ENCODE results near the gene SDK1. TPM values are rescaled to one million over a fixed set of nuclear protein-coding genes. Genes with fewer than 3 reads are reported as not detected.

The SDK1 gene
- total RNA-seq, 1 experiment from 2014 or later, result 9.3 TPM

DNA sequence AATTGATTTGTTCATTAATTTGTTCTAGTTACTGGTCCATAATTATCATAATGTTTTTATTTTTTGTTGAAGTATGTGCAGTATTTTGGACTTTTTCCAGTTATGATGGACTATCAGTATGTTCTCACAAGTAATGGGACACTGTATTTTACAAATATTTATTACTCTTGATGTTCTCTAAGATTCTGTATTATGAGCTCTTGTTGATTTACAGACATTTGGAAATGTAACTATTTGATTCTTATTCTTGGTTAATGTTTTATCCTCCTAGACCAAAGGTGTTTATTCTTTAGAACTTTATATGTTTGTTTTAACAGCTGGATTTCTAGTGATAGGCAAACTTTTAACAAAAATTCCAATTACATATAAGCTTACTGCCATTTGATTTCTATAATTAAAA is 200.6 kb downstream of the SDK1 start:
- Mint-ChIP-seq H3K9me3 (peaks cover 52% of the 10 kb centered on the region), H3K27me3 (ENCODE audit: low read depth) (no peaks in the 10 kb centered on the region)
- POLR2A ChIA-PET, result no interaction called here

More for the DNA sequence above, 200.6 kb downstream of the SDK1 start:
- ATAC-seq (no peak), DNase-seq (ENCODE audit: low spot score) (no peak)
- TF ChIP-seq FOXK1 (CRISPR knock-in tag; IDR thresholded peaks at IDR 0.05), result no peak
- TF ChIP-seq ETV6 (CRISPR knock-in tag; IDR thresholded peaks at IDR 0.05), result no peak
- TF ChIP-seq, protein P1, sequence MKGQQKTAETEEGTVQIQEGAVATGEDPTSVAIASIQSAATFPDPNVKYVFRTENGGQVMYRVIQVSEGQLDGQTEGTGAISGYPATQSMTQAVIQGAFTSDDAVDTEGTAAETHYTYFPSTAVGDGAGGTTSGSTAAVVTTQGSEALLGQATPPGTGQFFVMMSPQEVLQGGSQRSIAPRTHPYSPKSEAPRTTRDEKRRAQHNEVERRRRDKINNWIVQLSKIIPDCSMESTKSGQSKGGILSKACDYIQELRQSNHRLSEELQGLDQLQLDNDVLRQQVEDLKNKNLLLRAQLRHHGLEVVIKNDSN (CRISPR knock-in tag; IDR thresholded peaks at IDR 0.05), result no peak
- no peak for TF ChIP-seq CBFB (CRISPR knock-in tag; IDR thresholded peaks at IDR 0.05; ENCODE audit: low read depth)
- TF ChIP-seq, protein P2, sequence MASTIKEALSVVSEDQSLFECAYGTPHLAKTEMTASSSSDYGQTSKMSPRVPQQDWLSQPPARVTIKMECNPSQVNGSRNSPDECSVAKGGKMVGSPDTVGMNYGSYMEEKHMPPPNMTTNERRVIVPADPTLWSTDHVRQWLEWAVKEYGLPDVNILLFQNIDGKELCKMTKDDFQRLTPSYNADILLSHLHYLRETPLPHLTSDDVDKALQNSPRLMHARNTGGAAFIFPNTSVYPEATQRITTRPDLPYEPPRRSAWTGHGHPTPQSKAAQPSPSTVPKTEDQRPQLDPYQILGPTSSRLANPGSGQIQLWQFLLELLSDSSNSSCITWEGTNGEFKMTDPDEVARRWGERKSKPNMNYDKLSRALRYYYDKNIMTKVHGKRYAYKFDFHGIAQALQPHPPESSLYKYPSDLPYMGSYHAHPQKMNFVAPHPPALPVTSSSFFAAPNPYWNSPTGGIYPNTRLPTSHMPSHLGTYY (CRISPR knock-in tag; IDR thresholded peaks at IDR 0.05), result no peak
- TF ChIP-seq, protein P3, sequence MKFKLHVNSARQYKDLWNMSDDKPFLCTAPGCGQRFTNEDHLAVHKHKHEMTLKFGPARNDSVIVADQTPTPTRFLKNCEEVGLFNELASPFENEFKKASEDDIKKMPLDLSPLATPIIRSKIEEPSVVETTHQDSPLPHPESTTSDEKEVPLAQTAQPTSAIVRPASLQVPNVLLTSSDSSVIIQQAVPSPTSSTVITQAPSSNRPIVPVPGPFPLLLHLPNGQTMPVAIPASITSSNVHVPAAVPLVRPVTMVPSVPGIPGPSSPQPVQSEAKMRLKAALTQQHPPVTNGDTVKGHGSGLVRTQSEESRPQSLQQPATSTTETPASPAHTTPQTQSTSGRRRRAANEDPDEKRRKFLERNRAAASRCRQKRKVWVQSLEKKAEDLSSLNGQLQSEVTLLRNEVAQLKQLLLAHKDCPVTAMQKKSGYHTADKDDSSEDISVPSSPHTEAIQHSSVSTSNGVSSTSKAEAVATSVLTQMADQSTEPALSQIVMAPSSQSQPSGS (CRISPR knock-in tag; IDR thresholded peaks at IDR 0.05; ENCODE audit: borderline replicate concordance, low read depth), result no peak
- TF ChIP-seq, protein P4, sequence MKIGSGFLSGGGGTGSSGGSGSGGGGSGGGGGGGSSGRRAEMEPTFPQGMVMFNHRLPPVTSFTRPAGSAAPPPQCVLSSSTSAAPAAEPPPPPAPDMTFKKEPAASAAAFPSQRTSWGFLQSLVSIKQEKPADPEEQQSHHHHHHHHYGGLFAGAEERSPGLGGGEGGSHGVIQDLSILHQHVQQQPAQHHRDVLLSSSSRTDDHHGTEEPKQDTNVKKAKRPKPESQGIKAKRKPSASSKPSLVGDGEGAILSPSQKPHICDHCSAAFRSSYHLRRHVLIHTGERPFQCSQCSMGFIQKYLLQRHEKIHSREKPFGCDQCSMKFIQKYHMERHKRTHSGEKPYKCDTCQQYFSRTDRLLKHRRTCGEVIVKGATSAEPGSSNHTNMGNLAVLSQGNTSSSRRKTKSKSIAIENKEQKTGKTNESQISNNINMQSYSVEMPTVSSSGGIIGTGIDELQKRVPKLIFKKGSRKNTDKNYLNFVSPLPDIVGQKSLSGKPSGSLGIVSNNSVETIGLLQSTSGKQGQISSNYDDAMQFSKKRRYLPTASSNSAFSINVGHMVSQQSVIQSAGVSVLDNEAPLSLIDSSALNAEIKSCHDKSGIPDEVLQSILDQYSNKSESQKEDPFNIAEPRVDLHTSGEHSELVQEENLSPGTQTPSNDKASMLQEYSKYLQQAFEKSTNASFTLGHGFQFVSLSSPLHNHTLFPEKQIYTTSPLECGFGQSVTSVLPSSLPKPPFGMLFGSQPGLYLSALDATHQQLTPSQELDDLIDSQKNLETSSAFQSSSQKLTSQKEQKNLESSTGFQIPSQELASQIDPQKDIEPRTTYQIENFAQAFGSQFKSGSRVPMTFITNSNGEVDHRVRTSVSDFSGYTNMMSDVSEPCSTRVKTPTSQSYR (CRISPR knock-in tag; IDR thresholded peaks at IDR 0.05), result no peak
- no peak for TF ChIP-seq CREB1 (CRISPR knock-in tag; IDR thresholded peaks at IDR 0.05)
- TF ChIP-seq IRF2 (CRISPR knock-in tag; IDR thresholded peaks at IDR 0.05; ENCODE audit: borderline replicate concordance, low read depth), result no peak
- no peak for TF ChIP-seq MXD4 (CRISPR knock-in tag; IDR thresholded peaks at IDR 0.05; ENCODE audit: borderline replicate concordance)
- TF ChIP-seq ZNF671 (CRISPR knock-in tag; IDR thresholded peaks at IDR 0.05), result no peak
- TF ChIP-seq, protein P5, sequence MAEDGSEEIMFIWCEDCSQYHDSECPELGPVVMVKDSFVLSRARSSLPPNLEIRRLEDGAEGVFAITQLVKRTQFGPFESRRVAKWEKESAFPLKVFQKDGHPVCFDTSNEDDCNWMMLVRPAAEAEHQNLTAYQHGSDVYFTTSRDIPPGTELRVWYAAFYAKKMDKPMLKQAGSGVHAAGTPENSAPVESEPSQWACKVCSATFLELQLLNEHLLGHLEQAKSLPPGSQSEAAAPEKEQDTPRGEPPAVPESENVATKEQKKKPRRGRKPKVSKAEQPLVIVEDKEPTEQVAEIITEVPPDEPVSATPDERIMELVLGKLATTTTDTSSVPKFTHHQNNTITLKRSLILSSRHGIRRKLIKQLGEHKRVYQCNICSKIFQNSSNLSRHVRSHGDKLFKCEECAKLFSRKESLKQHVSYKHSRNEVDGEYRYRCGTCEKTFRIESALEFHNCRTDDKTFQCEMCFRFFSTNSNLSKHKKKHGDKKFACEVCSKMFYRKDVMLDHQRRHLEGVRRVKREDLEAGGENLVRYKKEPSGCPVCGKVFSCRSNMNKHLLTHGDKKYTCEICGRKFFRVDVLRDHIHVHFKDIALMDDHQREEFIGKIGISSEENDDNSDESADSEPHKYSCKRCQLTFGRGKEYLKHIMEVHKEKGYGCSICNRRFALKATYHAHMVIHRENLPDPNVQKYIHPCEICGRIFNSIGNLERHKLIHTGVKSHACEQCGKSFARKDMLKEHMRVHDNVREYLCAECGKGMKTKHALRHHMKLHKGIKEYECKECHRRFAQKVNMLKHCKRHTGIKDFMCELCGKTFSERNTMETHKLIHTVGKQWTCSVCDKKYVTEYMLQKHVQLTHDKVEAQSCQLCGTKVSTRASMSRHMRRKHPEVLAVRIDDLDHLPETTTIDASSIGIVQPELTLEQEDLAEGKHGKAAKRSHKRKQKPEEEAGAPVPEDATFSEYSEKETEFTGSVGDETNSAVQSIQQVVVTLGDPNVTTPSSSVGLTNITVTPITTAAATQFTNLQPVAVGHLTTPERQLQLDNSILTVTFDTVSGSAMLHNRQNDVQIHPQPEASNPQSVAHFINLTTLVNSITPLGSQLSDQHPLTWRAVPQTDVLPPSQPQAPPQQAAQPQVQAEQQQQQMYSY (CRISPR knock-in tag; IDR thresholded peaks at IDR 0.05), result no peak
- TF ChIP-seq ZNF396 (CRISPR knock-in tag; IDR thresholded peaks at IDR 0.05; ENCODE audit: borderline replicate concordance), result no peak
- TF ChIP-seq, protein P6, sequence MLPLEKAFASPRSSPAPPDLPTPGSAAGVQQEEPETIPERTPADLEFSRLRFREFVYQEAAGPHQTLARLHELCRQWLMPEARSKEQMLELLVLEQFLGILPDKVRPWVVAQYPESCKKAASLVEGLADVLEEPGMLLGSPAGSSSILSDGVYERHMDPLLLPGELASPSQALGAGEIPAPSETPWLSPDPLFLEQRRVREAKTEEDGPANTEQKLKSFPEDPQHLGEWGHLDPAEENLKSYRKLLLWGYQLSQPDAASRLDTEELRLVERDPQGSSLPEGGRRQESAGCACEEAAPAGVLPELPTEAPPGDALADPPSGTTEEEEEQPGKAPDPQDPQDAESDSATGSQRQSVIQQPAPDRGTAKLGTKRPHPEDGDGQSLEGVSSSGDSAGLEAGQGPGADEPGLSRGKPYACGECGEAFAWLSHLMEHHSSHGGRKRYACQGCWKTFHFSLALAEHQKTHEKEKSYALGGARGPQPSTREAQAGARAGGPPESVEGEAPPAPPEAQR (CRISPR knock-in tag; IDR thresholded peaks at IDR 0.05), result no peak
- no peak for TF ChIP-seq ZBTB21 (CRISPR knock-in tag; IDR thresholded peaks at IDR 0.05; ENCODE audit: borderline replicate concordance)
- TF ChIP-seq, protein P7, sequence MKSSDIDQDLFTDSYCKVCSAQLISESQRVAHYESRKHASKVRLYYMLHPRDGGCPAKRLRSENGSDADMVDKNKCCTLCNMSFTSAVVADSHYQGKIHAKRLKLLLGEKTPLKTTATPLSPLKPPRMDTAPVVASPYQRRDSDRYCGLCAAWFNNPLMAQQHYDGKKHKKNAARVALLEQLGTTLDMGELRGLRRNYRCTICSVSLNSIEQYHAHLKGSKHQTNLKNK (CRISPR knock-in tag; IDR thresholded peaks at IDR 0.05), result no peak
- TF ChIP-seq RELA (CRISPR knock-in tag; IDR thresholded peaks at IDR 0.05; ENCODE audit: borderline replicate concordance), result no peak
- TF ChIP-seq ESRRA (CRISPR knock-in tag; IDR thresholded peaks at IDR 0.05; ENCODE audit: borderline replicate concordance), result no peak
- no peak for TF ChIP-seq NR3C1 (CRISPR knock-in tag; conservative IDR thresholded peaks at IDR 0.05; ENCODE audit: low read depth)
- TF ChIP-seq ZNF138 (CRISPR knock-in tag; conservative IDR thresholded peaks at IDR 0.05), result no peak
- peaks cover 4% of the 10 kb centered on the region for H3K4me1 Mint-ChIP-seq
- H3K27ac Mint-ChIP-seq, result no peak overlapping the region
- H3K36me3 Mint-ChIP-seq, result peaks cover 31% of the 10 kb centered on the region
- CTCF ChIA-PET, result no interaction called here
- no peak overlapping the region for H3K4me3 Mint-ChIP-seq

Measured in WTC11 (cell line).